ENCODE measurements around the gene CYSLTR2.

CYSLTR2 gene

DNA sequence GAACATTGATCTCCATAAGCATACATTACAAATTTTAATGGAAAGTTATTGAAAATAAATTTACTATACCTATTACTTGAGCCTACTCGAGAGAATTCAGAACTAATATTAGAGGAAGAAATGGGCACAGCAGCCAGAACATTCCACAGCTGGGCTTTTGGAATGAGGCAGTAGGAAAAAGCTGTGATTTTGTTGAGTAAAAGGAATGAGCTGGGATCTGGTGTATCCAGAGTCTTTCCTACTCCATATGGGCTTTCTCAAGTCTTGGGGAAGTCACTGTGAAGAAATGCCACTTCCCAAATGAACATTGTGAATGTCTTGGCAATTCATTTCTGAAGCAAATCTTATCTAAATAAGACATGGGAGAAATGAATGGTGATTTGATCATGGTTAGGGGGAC, 93.1 kb downstream of the CYSLTR2 start:
- DNase-seq (ENCODE audit: low read depth) = no peak

DNA sequence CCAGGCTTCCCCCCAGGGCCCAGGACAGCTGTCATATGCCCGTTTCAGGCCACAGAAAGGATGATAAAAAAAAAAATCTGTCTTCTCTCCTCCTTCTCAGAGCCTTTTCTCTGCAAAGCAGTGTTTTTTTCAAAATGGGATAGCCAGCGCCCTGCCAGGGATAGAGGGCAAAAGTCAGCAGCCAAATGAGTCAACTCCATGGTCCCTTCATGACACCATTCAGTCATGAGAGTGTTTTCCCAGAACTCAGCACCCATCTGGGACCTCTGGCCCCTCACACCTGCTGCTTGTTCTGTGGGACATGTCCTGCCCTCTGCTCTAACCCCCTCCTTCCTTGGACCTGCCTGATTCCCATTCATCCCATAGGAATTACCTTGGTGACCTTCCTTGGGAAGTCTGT, 95.0 kb downstream of the CYSLTR2 start:
- DNase-seq (ENCODE audit: low read depth) = no peak

DNA sequence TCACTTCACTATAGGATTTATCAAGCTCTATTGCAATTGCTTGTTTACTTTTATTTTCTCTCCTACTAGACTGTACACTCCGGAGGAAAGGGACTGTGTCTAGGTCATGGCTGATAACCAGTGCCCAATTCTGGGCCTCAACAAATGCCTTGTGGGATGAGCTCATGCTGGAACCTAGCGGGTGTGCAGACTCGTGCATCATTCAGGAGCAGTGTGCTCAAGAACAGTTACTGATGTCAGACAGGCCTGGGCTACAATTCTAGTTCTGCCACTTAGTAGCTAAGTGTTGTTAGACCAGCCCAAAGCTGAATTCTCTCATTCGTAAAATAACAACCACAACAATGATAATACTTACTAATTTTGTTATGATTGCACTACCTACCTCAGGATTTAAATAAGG, 95.4 kb downstream of the CYSLTR2 start:
- no peak for DNase-seq (ENCODE audit: low read depth)

DNA sequence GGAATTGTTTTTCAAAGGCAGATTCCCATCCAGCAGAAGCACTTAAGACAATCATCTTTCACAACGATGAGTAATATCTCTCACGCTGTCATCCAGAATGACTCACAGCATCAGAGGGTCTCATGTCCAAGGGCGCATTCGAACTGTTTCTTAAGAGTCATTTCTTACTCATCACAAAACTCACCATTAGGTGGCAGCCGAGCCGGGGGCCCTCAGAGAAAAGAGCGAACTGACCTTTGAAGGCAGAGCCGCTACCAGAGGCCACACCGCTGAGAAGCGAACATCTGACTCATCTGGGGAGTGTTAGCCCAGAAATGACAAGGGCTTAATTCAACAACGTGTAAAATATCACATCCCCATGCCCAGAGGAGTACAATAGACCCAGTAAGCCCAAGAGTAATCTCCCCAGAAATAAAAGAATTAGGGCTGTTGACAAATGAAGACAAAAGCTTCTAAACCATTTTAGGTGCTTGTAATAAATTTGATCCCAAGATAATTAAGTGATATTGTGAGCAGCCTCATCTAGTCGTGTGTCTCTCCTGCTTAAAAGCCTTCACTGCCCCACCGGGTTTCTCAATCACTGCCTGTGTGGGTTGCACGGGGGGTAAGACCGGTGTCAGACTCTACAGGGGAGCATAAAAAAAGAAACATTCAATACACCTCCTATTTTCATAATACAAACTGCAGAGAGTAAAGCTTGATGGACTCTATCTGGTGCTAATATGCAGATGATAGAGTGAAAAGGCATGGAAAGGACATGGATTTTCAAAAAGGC, 96.2 kb downstream of the CYSLTR2 start:
- peak; percentile 70 for DNase-seq (ENCODE audit: low read depth)

DNA sequence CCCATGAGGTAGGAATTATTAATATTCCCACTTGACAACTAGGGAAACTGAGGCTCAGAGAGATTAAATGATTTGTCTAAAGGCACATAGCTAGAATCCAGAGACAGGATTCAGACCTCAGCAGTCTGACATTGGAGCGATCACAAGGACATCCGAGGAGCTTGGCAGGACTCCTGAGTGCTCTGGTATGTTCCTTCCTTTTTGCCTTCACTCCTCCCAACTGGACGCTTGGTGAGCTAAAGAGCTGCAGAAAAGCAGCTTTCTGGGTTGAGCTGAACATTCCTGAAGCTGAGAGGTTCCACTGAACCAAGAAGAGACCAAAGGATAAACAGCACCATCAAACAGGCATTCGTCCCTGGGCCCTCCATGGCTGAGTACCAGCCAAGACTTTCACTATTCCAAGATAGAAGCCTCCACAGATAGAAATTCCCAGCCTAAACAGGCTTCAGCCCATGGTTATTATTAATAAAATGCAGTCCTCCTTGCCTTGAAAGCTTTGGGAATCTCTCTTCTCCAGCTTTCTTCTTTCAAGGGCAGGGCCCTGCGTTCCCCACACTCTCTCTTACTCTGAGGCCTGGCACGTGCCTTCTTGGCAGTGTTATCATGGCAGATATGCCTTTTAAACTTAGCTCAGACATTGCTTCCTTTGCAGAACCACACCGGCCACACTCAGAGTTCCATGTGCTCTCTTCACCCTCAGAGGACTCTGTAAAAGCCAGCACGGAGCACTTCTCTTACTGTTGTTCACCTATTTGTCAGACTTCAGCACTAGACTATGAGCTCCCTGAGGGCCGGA, 97.1 kb downstream of the CYSLTR2 start:
- DNase-seq (ENCODE audit: low read depth) = no peak

DNA sequence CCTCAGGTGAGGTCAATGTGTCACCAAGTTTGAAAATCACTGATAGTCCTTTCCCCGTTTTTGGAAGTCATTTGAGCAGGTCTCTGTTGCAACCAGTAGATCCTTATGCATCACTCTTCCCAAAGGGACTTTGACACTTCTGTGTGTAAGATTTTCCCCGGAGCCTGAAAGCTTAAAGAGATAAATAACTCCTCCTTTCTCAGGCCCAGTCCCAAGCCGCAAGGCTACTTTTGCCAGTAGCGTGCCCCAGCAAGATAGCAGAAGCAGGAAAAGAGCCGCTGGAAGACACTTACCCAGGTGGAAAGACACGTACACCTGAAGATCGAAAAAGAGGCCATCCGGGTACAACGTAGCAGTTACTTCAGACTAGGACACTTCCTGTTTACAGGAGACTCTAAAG, 106.9 kb downstream of the CYSLTR2 start:
- no peak for DNase-seq (ENCODE audit: low read depth)

Measured in activated T-cell treated with anti-CD3 and anti-CD28 coated beads for 24 hours (primary cell).